GM19099 (cell line): ENCODE measurements around the gene PAXX.

Experiments used
- POLR2A ChIP-seq: IDR thresholded peaks from 3 replicates; pipeline ENCODE4 v1.6.1; 2011; ENCODE audit warnings: low read depth; ENCODE audit not compliant: insufficient read length; ENCODE audit errors: extremely low read depth

PAXX gene

GRCh38 chr9:136950656-136951276 lies 41.5 kb upstream of the PAXX start:
- TF ChIP-seq POLR2A, result no peak

GRCh38 chr9:136951541-136952320 lies 40.5 kb upstream of the PAXX start, which contains the start of gene LCN12:
TSS of gene LCN12 (plus strand) at chr9:136952273. CDS start at chr9:136952328, 55 bp downstream.
- TF ChIP-seq POLR2A, result no peak

GRCh38 chr9:136952321-136952850 lies 39.8 kb upstream of the PAXX start:
- no peak for TF ChIP-seq POLR2A

GRCh38 chr9:136952876-136953770 lies 39.1 kb upstream of the PAXX start:
- no peak for TF ChIP-seq POLR2A

- no peak for TF ChIP-seq POLR2A
Measured at GRCh38 chr9:136953771-136954269, 38.4 kb upstream of the PAXX start.

GRCh38 chr9:136954270-136955083 lies 37.7 kb upstream of the PAXX start:
- TF ChIP-seq POLR2A, result no peak

GRCh38 chr9:136955202-136955942 lies 36.9 kb upstream of the PAXX start:
- TF ChIP-seq POLR2A, result no peak

GRCh38 chr9:136955943-136956335 lies 36.3 kb upstream of the PAXX start:
- no peak for TF ChIP-seq POLR2A

- TF ChIP-seq POLR2A, result no peak
Measured at GRCh38 chr9:136956604-136957003, 35.6 kb upstream of the PAXX start.

- TF ChIP-seq POLR2A, result no peak
Measured at GRCh38 chr9:136957461-136957860, 34.8 kb upstream of the PAXX start.

- no peak for TF ChIP-seq POLR2A
Measured at GRCh38 chr9:136957901-136958300, 34.3 kb upstream of the PAXX start.

- no peak for TF ChIP-seq POLR2A
Measured at GRCh38 chr9:136958473-136958872, 33.7 kb upstream of the PAXX start.
